Osteocyte (in vitro differentiated cells): ENCODE measurements around the gene AARSD1. TPM values are rescaled to one million over a fixed set of nuclear protein-coding genes. Genes with fewer than 3 reads are reported as not detected.
"Not testable (repeated sequence)": the region's sequence is repeated elsewhere in the genome, so short reads cannot be mapped to it uniquely, and the experiment has no call there.

ENCODE experiments used
- DNase-seq: peaks from one replicate; pipeline ENCODE4 v3.0.0; 2021; ENCODE audit warnings: mixed read lengths; ENCODE audit not compliant: unreplicated experiment; ENCODE audit errors: extremely low spot score
- H3K27ac Mint-ChIP-seq: one replicate; pipeline ENCODE4 v1.8.0; 2021; ENCODE audit warnings: mild to moderate bottlenecking, mixed read lengths; ENCODE audit not compliant: unreplicated experiment
- H3K27me3 Mint-ChIP-seq: one replicate; pipeline ENCODE4 v1.8.0; 2021; ENCODE audit warnings: mixed read lengths; ENCODE audit not compliant: unreplicated experiment
- H3K36me3 Mint-ChIP-seq: one replicate; pipeline ENCODE4 v1.8.0; 2021; ENCODE audit warnings: mixed read lengths; ENCODE audit not compliant: unreplicated experiment
- H3K4me1 Mint-ChIP-seq: one replicate; pipeline ENCODE4 v1.8.0; 2021; ENCODE audit warnings: mixed read lengths; ENCODE audit not compliant: unreplicated experiment
- H3K4me3 Mint-ChIP-seq: one replicate; pipeline ENCODE4 v1.8.0; 2021; ENCODE audit warnings: mild to moderate bottlenecking, moderate library complexity, mixed read lengths; ENCODE audit not compliant: unreplicated experiment
- H3K9me3 Mint-ChIP-seq: one replicate; pipeline ENCODE4 v1.8.0; 2021; ENCODE audit warnings: mixed read lengths; ENCODE audit not compliant: unreplicated experiment
- CTCF ChIP-seq: fragments of 200-600 bp; sonication (generic); IDR thresholded peaks from 2 replicates; pipeline ENCODE4 v1.5.0; 2021; ENCODE audit warnings: antibody characterized with exemption, mild to moderate bottlenecking, moderate library complexity
- total RNA-seq: library from RNA; stranded (reverse); gene quantifications from 2 replicates; pipeline ENCODE4 v1.2.1, GENCODE V29; 2021

Gene AARSD1
- total RNA-seq, 1 donor from 2014 or later: 50.6 TPM

DNA sequence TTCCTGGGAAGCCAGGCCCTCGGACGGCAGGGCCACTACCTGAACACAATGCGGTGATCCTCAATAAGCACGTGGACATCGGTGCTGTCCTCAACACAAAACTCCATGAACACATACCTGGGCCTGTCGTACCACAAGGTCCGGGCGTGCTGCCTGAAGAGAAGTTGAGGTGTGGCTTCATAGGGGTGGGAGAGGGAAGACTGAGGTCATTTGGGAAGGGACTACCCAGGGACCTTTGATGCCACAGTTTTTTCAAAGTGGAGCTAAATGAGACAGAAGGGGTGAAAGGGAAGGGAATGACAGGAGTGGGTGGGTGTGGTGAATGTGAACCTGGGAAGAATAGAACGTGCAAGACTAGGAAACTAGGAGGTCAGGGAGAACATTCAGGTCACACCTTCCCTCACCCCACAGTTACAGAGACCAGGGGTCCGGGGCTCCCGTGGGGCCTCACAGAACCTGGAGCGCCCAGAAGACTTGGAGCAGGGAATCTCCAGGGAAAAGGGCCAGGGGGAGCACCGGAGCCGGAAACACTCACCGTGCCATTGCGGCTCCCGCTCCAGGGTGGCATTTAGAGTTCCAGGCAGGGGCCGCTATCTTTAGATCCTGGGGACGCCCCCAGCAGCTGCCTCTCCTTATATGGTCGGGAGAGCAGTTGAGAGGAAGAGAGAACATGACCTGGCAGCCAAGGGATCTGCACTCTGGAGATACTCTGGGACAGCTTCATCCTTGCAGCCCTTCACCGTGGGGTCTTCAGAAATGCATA is 15.4 kb upstream of the AARSD1 start, which contains the start of gene PTGES3L:
Gene PTGES3L, minus strand, starts transcription at position 570 of the 763 bp plus-strand sequence. Its CDS starts 27 bp downstream, at position 543.
- peaks cover 4% of the 10 kb centered on the region for H3K36me3 Mint-ChIP-seq
- H3K9me3 Mint-ChIP-seq: no peaks in the 10 kb centered on the region

GRCh38 chr17:42975701-42976100 is 11.4 kb upstream of the AARSD1 start:
- not testable (repeated sequence) for H3K36me3 Mint-ChIP-seq, H3K9me3 Mint-ChIP-seq, H3K27ac Mint-ChIP-seq, H3K4me3 Mint-ChIP-seq, DNase-seq, H3K27me3 Mint-ChIP-seq
- peaks cover 18% of the 10 kb centered on the region for H3K4me1 Mint-ChIP-seq

More for the DNA sequence above, 15.4 kb upstream of the AARSD1 start, which contains the start of gene PTGES3L:
- H3K27me3 Mint-ChIP-seq: no peaks in the 10 kb centered on the region
- peaks cover 32% of the 10 kb centered on the region for H3K4me1 Mint-ChIP-seq
- no peak for DNase-seq
- peak within 1 kb of the TSS; percentile 99 for H3K4me3 Mint-ChIP-seq
- no peak for TF ChIP-seq CTCF
- peak within 1 kb of the TSS; percentile 89 for H3K27ac Mint-ChIP-seq

DNA sequence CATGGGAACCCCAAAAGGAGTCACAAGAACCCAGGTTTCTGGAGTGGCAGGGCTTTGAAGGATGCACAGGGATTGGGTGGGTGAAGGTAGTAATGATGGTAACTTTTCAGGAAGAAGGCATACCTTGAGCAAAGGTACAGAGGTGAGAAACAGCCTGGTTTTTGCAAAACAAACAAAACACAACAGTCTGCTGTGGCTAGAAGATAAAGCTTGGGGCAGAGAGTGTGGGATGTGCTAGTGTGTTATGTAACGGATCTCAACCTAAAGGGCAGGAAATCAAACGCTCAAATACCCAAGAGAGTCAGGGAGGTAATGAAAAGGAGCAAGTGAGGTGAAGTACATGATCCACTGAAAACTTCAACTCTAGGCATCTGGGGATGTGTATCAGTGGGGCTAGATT is 11.0 kb upstream of the AARSD1 start:
- H3K4me1 Mint-ChIP-seq: peaks cover 16% of the 10 kb centered on the region
- H3K36me3 Mint-ChIP-seq: no peaks in the 10 kb centered on the region
- no peak overlapping the region for H3K4me3 Mint-ChIP-seq
- H3K27ac Mint-ChIP-seq: no peak overlapping the region
- no peak for TF ChIP-seq CTCF
- H3K9me3 Mint-ChIP-seq: no peaks in the 10 kb centered on the region
- H3K27me3 Mint-ChIP-seq: no peaks in the 10 kb centered on the region
- no peak for DNase-seq

DNA sequence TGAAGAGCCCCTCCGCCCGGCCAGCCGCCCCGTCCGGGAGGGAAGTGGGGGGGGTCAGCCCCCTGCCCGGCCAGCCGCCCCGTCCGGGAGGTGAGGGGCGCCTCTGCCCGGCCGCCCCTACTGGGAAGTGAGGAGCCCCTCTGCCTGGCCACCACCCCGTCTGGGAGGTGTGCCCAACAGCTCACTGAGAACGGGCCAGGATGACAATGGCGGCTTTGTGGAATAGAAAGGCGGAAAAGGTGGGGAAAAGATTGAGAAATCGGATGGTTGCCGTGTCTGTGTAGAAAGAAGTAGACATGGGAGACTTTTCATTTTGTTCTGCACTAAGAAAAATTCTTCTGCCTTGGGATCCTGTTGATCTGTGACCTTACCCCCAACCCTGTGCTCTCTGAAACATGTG is 9.1 kb upstream of the AARSD1 start:
- not testable (repeated sequence) for H3K36me3 Mint-ChIP-seq, H3K27ac Mint-ChIP-seq, H3K4me3 Mint-ChIP-seq, H3K9me3 Mint-ChIP-seq, H3K4me1 Mint-ChIP-seq, DNase-seq, H3K27me3 Mint-ChIP-seq

DNA sequence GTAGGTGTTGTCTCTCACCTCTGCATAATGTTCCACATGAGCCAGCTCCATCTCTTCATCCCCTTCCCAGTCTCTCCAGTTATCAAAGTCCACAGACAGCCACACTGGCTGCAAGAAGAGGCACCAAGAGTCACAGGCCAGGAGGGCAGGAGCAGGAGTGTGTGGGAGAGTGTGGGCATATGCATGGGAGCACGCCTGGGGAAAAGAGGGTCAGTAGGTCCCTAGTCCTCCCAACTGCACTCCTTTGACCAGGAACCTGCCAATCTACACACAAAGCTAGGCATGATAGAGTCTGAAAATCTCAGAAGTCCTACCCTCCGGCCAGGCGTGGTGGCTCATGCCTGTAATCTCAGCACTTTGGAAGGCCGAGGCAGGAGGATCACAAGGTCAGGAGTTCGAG is 7.3 kb upstream of the AARSD1 start:
- no peak for DNase-seq
- no peak overlapping the region for H3K27ac Mint-ChIP-seq
- peaks cover 3% of the 10 kb centered on the region for H3K4me1 Mint-ChIP-seq
- no peaks in the 10 kb centered on the region for H3K9me3 Mint-ChIP-seq
- TF ChIP-seq CTCF: no peak
- H3K36me3 Mint-ChIP-seq: no peaks in the 10 kb centered on the region
- H3K27me3 Mint-ChIP-seq: no peaks in the 10 kb centered on the region
- no peak overlapping the region for H3K4me3 Mint-ChIP-seq

GRCh38 chr17:42969001-42969581 is 4.8 kb upstream of the AARSD1 start:
- peaks cover 7% of the 10 kb centered on the region for H3K4me1 Mint-ChIP-seq
- no peaks in the 10 kb centered on the region for H3K36me3 Mint-ChIP-seq
- H3K4me3 Mint-ChIP-seq: no peak overlapping the region
- DNase-seq: no peak
- H3K9me3 Mint-ChIP-seq: no peaks in the 10 kb centered on the region
- H3K27me3 Mint-ChIP-seq: no peaks in the 10 kb centered on the region
- H3K27ac Mint-ChIP-seq: no peak overlapping the region
- no peak for TF ChIP-seq CTCF
